ENCODE data around the gene CEP128.

DNA sequence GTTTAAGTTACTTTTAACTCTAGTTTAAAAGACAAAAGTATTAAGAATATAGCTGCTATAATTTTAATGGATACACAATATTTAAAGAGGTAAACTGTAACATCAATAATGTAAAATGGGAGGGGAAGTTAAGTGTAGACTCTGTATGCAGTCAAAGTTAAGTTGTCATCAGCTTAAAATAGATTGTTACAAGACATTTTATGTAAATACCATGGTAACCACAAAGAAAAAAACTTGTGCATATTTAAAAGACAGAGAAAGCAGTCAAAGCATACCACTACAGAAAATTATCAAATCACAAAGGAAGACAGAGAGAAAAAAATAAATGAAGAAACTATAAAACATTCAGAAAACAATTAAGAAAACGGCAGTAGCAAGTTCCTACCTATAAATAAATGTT is 73.3 kb downstream of the CEP128 start:
- TF ChIP-seq, protein P1, sequence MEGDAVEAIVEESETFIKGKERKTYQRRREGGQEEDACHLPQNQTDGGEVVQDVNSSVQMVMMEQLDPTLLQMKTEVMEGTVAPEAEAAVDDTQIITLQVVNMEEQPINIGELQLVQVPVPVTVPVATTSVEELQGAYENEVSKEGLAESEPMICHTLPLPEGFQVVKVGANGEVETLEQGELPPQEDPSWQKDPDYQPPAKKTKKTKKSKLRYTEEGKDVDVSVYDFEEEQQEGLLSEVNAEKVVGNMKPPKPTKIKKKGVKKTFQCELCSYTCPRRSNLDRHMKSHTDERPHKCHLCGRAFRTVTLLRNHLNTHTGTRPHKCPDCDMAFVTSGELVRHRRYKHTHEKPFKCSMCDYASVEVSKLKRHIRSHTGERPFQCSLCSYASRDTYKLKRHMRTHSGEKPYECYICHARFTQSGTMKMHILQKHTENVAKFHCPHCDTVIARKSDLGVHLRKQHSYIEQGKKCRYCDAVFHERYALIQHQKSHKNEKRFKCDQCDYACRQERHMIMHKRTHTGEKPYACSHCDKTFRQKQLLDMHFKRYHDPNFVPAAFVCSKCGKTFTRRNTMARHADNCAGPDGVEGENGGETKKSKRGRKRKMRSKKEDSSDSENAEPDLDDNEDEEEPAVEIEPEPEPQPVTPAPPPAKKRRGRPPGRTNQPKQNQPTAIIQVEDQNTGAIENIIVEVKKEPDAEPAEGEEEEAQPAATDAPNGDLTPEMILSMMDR (IDR thresholded peaks at IDR 0.05) = no peak
- TF ChIP-seq POLR2AphosphoS5 (IDR thresholded peaks at IDR 0.05) = no peak

All from suprapubic skin (tissue), 3 donors.